HG03139 (cell line): Measurements from ENCODE around the gene SP5.
"Not testable (repeated sequence)": the region's sequence is repeated elsewhere in the genome, so short reads cannot be mapped to it uniquely, and the experiment has no call there.

Source experiments
- ATAC-seq: cut with Tn5 transposase; IDR thresholded peaks from one replicate; pipeline ENCODE4 v1.9.1; 2021; ENCODE audit not compliant: unreplicated experiment

SP5 gene

DNA sequence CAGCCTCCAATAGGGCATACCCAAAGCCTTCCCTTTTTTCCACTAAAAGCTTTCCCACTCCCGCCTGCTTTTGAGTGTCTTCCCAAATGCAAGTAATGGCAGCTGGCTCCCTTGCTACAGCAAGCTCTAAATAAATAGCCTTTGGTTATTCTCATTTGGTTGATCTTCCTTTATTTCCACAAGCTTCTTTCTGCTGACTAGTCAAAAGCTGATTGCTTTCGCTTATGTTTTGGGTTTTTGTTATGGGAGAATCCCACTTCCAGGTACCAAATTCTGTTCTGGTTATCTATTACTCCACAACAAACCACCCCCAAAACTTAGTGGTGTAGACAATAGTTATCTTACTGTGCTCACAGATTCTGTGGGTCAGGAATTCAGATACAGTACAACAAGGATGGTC lies 22.3 kb downstream of the SP5 start:
- no peak for ATAC-seq

DNA sequence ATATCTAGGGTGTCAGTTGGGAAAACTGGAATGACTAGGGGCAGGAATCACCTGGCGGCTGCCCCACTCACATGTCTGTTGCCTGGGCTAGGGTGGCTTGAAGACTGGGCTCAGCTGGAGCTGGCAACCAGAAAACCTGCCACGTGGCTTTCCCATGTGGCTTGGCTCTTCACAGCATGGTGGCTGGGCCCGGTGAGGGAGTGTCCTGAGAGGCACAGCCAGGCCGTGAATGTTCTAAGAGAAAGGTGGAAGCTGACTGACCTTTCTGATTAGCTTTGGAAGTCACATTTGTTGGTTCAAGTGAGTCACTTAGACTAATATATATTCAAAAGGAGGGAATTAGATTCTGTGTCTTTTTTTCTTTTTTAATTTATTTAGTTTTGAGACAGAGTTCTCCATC lies 22.7 kb downstream of the SP5 start:
- ATAC-seq: no peak

DNA sequence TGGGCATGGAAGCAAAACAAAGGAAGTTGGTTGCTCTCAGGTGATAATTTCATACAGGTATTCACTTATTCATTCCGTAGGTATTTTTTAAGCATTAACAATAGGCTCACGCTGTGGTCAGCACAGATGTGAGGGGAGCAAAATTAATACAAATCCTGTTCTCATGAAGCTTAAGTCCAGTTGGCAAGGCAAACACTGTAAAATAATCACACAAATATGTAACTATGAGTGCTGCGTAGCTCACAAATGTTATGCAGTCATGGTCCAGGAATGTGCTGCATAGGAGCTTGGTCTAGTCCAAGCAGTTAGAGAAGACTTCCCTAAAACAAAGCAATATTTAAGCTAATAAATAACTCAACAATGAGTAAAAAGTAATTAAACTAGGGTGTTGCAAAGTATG lies 23.9 kb downstream of the SP5 start:
- ATAC-seq: no peak

- ATAC-seq: no peak
These were observed 24.4 kb downstream of the SP5 start for GRCh38 chr2:170739507-170740046.

DNA sequence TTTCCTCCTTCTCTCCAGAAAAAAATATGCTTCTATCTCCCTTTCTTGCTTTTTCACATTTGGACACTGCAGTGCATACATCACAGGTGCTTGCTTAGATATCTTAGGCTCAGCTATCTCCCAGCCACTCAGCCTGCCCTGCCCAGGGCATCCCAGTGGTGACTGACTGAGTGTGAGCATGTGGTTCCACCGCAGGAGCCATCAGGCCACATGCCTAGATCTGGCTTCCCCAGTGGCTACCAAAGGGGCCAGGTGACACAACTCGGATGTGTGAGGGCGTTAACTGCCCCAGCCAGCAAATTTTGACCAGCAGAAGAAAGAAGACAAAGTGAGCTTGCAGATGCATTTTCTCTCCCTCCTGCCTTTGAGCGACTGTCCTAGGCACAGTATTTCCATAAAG lies 25.5 kb downstream of the SP5 start:
- ATAC-seq: no peak

- ATAC-seq: no peak
These were observed 26.9 kb downstream of the SP5 start for GRCh38 chr2:170742000-170742399.

- ATAC-seq: no peak
These were observed 27.9 kb downstream of the SP5 start for GRCh38 chr2:170742896-170743529.

DNA sequence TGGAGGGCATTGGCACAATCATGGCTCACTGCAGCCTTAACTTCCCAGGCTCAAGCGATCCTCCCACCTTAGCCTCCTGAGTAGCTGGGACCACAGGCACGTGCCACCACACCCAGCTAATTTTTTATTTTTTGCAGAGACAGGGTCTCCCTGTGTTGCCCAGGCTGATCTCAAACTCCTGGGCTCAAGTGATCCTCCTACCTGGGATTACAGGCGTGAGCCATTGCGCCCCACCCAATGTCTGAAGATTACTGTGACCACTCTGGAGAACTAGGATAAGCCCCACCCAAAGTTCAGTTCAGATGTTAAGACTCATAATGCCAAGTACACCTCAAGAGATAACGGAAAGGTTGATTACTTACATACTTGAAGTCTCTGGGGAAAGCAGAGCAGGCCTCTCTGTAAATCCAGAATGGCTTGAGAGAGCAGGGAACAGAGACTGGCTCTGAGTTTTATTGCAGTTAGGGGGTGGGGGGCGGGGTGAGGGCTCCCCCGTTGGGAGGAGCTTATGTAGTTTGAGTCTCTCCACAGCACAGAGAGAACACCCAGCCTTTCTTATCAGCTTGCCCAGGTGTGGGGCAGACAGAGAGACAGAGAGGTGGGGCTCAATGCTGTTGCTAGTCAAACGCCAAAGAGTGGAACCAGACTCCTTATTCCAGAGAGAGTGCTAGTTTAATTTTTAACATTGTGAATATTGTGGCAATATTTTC lies 28.5 kb downstream of the SP5 start:
- no peak for ATAC-seq

DNA sequence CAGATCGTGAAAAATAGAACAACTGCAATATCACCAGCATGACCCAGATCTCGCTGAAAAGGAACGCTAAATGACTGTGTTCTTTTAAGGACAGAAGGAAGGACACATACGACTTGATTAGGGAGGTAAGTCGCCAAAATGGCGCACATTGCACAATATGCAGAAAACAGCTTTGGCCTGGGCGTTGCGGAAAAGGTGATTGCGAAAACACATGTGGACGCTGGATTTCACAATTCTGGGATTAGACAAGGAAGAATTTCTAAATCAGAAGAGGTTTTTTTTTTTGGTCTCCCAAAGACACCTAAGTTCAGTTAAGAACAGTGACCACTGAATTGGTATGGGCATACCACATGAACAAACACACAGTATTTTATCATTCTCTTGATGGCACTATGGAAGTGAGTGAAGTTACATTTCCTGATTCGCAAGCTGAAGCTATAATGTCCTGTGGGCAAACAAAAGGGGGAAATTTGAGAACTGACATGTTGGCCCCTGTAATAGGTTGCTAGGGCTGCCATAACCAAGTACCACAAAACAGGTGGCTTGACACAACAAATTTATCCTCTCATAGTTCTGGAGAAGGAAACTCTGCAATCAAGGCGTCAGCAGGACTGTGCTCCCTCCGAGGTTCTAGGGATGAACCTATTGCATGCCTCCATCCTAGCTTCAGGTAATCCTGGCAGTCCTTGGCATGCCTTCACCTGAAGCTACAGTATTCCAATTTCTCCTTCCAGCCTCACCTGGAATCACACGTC lies 29.3 kb downstream of the SP5 start:
- no peak for ATAC-seq

- no peak for ATAC-seq
These were observed 30.2 kb downstream of the SP5 start for GRCh38 chr2:170745305-170745704.

DNA sequence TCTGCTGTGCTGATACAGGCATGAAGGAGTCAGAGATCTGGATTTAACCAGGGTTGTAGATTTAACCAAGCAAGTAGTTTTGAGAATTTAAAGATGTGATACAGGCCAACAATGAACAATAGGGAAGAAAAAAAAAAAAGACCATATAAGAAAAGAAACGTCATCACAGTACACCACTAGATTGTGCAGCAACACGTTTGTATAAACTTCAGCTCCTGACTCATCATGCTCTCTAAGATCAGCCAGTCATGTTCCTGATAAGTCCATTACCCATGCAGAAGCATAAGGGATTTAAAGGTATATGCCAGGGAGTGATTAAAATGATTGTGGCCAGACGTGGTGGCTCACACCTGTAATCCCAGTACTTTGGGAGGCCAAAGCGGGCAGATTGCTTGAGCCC lies 32.8 kb downstream of the SP5 start:
- no peak for ATAC-seq

- ATAC-seq: not testable (repeated sequence)
These were observed 36.4 kb downstream of the SP5 start for GRCh38 chr2:170751555-170751954.

DNA sequence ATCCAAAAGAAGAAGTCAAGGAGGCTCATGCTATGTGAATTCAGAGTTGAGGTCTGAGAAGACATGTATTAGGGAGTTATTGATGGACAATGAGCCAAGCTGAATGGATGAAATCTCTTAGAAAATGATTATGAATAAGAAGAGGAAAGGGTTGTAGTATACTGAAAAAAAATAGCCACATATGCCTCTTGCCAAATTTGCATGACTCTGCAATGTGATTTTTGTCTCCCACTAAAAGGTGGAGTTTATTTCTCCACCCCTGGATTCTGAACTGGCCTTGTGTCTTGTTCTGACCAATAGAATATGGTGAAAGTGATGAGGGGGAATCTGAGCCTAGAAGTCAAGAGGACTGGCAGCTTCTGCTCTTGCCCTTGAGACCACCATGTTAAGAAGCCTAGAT lies 46.4 kb downstream of the SP5 start:
- no peak for ATAC-seq

GRCh38 chr2:170762760-170763159 lies 47.6 kb downstream of the SP5 start:
- no peak for ATAC-seq

- ATAC-seq: no peak
These were observed 48.1 kb downstream of the SP5 start for GRCh38 chr2:170763232-170763631.

- no peak for ATAC-seq
These were observed 49.7 kb downstream of the SP5 start for GRCh38 chr2:170764880-170765261.

DNA sequence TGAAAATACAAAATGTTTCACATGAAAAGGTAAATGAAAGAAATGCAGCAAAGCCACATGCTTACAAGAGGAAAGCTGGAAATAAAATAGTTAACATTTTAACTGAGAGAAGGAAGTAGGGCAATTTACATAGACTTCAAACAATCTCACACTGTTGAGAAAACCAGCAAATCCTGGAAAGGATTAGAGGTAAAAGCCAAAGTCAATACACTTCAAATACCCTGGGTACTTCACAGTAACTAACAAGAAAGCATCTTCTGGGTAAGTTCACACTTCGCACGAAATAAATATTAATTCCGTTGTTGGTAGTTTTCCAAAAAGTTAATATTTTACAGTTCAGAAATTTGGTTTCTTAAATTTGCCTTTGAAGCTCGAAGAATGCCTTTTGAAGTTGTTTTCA lies 51.6 kb downstream of the SP5 start:
- ATAC-seq: no peak
